ENCODE results near the gene RABAC1. TPM values are rescaled to one million over a fixed set of nuclear protein-coding genes. Genes with fewer than 3 reads are reported as not detected.
"Not testable (repeated sequence)": the region's sequence is repeated elsewhere in the genome, so short reads cannot be mapped to it uniquely, and the experiment has no call there.

The RABAC1 gene
- total and polyA plus RNA-seq, 10 of the 15 experiments (the other 5 are each of a cell fraction or from before 2014, with no cell fraction given) = 10.9 to 115 (median 49.2) TPM

GRCh38 chr19:41939861-41940730, 19.0 kb downstream of the RABAC1 start:
- peak overlapping the region; percentile 73 for H3K27ac ChIP-seq (ENCODE audit: control insufficient read depth, insufficient read depth)
- intact Hi-C loops (cut with micrococcal nuclease; ENCODE audit: unreplicated experiment) (no loop called here), in situ Hi-C loops (cut with MboI) (loop anchor here (25.0 kb wide), 1 partner anchor 1822 kb away; the partner anchor contains the start of gene SMG9)
- RAD21 ChIA-PET (ENCODE audit: unreplicated experiment) = interaction anchor here (0.8 kb wide), 1 partner anchor 81 kb away, joined by 3 read pairs; the partner anchor contains the start of gene RPS19
- no peaks in the 10 kb centered on the region; the same call in 2 of the 3 replicates for H3K9me3 ChIP-seq (replicated peaks; ENCODE audit: control insufficient read depth, insufficient read depth, low read length)
- no peaks in the 10 kb centered on the region for H3K79me2 ChIP-seq (ENCODE audit: control insufficient read depth, insufficient read depth, low read length)
- peak overlapping the region; percentile 88 for H3K4me3 ChIP-seq
- ATAC-seq = peak; percentile 60
- no peaks in the 10 kb centered on the region for H4K20me1 ChIP-seq (ENCODE audit: control insufficient read depth, insufficient read depth)
- H3K36me3 ChIP-seq (ENCODE audit: control insufficient read depth in 2 of 2, insufficient read depth in 2 of 2, low read length in 1 of 2) = no peaks in the 10 kb centered on the region
- no peaks in the 10 kb centered on the region; a peak in 2 of 4 replicates for H3K27me3 ChIP-seq (replicated peaks in 1 of 2; ENCODE audit: control insufficient read depth in 2 of 2, insufficient read depth in 2 of 2, low read length in 1 of 2)
- peak overlapping the region; percentile 67 for H2AFZ ChIP-seq (ENCODE audit: control insufficient read depth, low read depth, low read length)
- POLR2A ChIA-PET = interaction anchor here (0.7 to 1.3 kb wide), 2 partner anchors 10 to 66 kb away, joined by 3 read pairs; no protein-coding TSS in a partner anchor
- H3K4me1 ChIP-seq (ENCODE audit: control insufficient read depth, insufficient read depth, low read length) = peaks cover 33% of the 10 kb centered on the region
- BruUV-seq (replicated peaks) = no TSS peak
- TF ChIP-seq SMARCA5 (IDR thresholded peaks at IDR 0.05) (no peak), TARDBP (IDR thresholded peaks at IDR 0.05; ENCODE audit: borderline replicate concordance) (no peak), GATAD2B (conservative IDR thresholded peaks at IDR 0.05; ENCODE audit: low read depth) (peak; percentile 52), HDGF (IDR thresholded peaks at IDR 0.05) (peak; percentile 80), CREB1 (IDR thresholded peaks at IDR 0.05; ENCODE audit: low read depth) (0 out of 2 replicates have a peak, but pooled peaks have one; percentile 32), EGR1 (IDR thresholded peaks at IDR 0.05; ENCODE audit: borderline replicate concordance in 1 of 2, low read depth in 2 of 2, low read length in 2 of 2) (peak in 1 of 2 experiments; percentile 84; a peak in 1 of 3 replicates), SMAD5 (IDR thresholded peaks at IDR 0.05; ENCODE audit: low read depth) (0 out of 2 replicates have a peak, but pooled peaks have one; percentile 28), NBN (IDR thresholded peaks at IDR 0.05) (peak; percentile 44), TCF12 (IDR thresholded peaks at IDR 0.05; ENCODE audit: low read depth, low read length) (0 out of 2 replicates have a peak, but pooled peaks have one; percentile 6), POLR2A (IDR thresholded peaks at IDR 0.05; ENCODE audit: low read depth, low read length) (peak; percentile 78), CREM (IDR thresholded peaks at IDR 0.05; ENCODE audit: low read depth) (0 out of 2 replicates have a peak, but pooled peaks have one; percentile 7), PAX5 (IDR thresholded peaks at IDR 0.05; ENCODE audit: borderline replicate concordance, low read depth, low read length) (no peak), IKZF2 (IDR thresholded peaks at IDR 0.05) (peak in 1 of 2 experiments; percentile 17; a peak in 3 of 4 replicates), KDM1A (IDR thresholded peaks at IDR 0.05; ENCODE audit: borderline replicate concordance) (no peak)
- TF ChIP-seq, protein P1, sequence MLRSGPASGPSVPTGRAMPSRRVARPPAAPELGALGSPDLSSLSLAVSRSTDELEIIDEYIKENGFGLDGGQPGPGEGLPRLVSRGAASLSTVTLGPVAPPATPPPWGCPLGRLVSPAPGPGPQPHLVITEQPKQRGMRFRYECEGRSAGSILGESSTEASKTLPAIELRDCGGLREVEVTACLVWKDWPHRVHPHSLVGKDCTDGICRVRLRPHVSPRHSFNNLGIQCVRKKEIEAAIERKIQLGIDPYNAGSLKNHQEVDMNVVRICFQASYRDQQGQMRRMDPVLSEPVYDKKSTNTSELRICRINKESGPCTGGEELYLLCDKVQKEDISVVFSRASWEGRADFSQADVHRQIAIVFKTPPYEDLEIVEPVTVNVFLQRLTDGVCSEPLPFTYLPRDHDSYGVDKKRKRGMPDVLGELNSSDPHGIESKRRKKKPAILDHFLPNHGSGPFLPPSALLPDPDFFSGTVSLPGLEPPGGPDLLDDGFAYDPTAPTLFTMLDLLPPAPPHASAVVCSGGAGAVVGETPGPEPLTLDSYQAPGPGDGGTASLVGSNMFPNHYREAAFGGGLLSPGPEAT (IDR thresholded peaks at IDR 0.05; ENCODE audit: low read depth) = peak; percentile 39; the same call in 1 of the 2 replicates
- WGBS (ENCODE audit: insufficient coverage, insufficient replicate concordance, low lambda C conversion rate, missing lambda C conversion rate) = 2% methylated on average over 56 of the region's 83 CpGs
- SMC1A ChIA-PET (ENCODE audit: uncharacterized antibody, unreplicated experiment) = no interaction called here
- no peak for DNase-seq (ENCODE audit: low read depth, low spot score)
- peak overlapping the region; percentile 86 for H3K4me2 ChIP-seq (ENCODE audit: control insufficient read depth, insufficient read depth)
- FAIRE-seq = no peak
- H3K9ac ChIP-seq (ENCODE audit: control insufficient read depth, insufficient read depth, low read length) = peak overlapping the region; percentile 87
- CTCF ChIA-PET = interaction anchor here (0.8 to 10.0 kb wide), 3 partner anchors 54 to 80 kb away, joined by 3 to 98 read pairs (median 4); partner anchors contain the start of gene RPS19

DNA sequence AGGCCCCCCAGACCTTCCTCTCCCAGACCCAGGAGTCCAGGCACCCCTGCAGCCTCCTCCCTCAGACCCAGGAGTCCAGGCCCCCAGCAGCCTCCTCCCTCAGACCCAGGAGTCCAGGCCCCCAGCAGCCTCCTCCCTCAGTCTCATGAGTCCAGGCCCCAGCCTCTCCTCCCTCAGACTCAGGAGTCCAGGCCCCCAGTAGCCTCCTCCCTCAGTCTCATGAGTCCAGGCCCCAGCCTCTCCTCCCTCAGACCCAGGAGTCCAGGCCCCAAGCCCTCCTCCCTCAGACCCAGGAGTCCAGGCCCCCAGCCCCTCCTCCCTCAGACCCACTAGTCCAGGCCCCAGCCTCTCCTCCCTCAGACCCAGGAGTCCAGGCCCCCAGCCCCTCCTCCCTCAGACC, 19.9 kb downstream of the RABAC1 start:
- H3K9me3 ChIP-seq (replicated peaks; ENCODE audit: control insufficient read depth, insufficient read depth, low read length); H3K27ac ChIP-seq (ENCODE audit: control insufficient read depth, insufficient read depth); FAIRE-seq; H2AFZ ChIP-seq (ENCODE audit: control insufficient read depth, low read depth, low read length); H3K79me2 ChIP-seq (ENCODE audit: control insufficient read depth, insufficient read depth, low read length); H3K36me3 ChIP-seq (ENCODE audit: control insufficient read depth in 2 of 2, insufficient read depth in 2 of 2, low read length in 1 of 2); BruUV-seq (replicated peaks); H3K27me3 ChIP-seq (replicated peaks in 1 of 2; ENCODE audit: control insufficient read depth in 2 of 2, insufficient read depth in 2 of 2, low read length in 1 of 2); H3K4me2 ChIP-seq (ENCODE audit: control insufficient read depth, insufficient read depth); SMC1A ChIA-PET (ENCODE audit: uncharacterized antibody, unreplicated experiment); ATAC-seq; H3K9ac ChIP-seq (ENCODE audit: control insufficient read depth, insufficient read depth, low read length); H4K20me1 ChIP-seq (ENCODE audit: control insufficient read depth, insufficient read depth); DNase-seq (ENCODE audit: low read depth, low spot score); intact Hi-C loops (cut with micrococcal nuclease; ENCODE audit: unreplicated experiment); RAD21 ChIA-PET (ENCODE audit: unreplicated experiment); H3K4me3 ChIP-seq: not testable (repeated sequence)
- peaks cover 33% of the 10 kb centered on the region for H3K4me1 ChIP-seq (ENCODE audit: control insufficient read depth, insufficient read depth, low read length)
- ChIA-PET CTCF (interaction anchor here (0.8 to 10.0 kb wide), 2 partner anchors 66 to 79 kb away, joined by 3 to 98 read pairs; partner anchors contain the start of gene RPS19), POLR2A (interaction anchor here (0.7 kb wide), 1 partner anchor 65 kb away, joined by 3 read pairs; no protein-coding TSS in a partner anchor)
- in situ Hi-C loops (cut with MboI) = loop anchor here (25.0 kb wide), 1 partner anchor 1823 kb away; the partner anchor contains the start of gene SMG9
